ENCODE data around the gene CCDC106. TPM values are rescaled to one million over a fixed set of nuclear protein-coding genes. Genes with fewer than 3 reads are reported as not detected.

The CCDC106 gene
- total RNA-seq, 1 experiment from 2014 or later: 11.4 TPM

GRCh38 chr19:55681131-55682092 lies 33.4 kb downstream of the CCDC106 start:
- DNase-seq (ENCODE audit: low spot score): no peak

GRCh38 chr19:55683449-55684261 lies 35.6 kb downstream of the CCDC106 start:
- peak; percentile 70 for DNase-seq (ENCODE audit: low spot score)

- DNase-seq (ENCODE audit: low spot score): no peak
Measured at GRCh38 chr19:55684946-55685681, 37.1 kb downstream of the CCDC106 start.

- DNase-seq (ENCODE audit: low spot score): no peak
Measured at GRCh38 chr19:55685776-55686175, 37.8 kb downstream of the CCDC106 start.

GRCh38 chr19:55686311-55687050 lies 38.5 kb downstream of the CCDC106 start:
- no peak for DNase-seq (ENCODE audit: low spot score)

- peak; percentile 35 for DNase-seq (ENCODE audit: low spot score)
Measured at GRCh38 chr19:55687281-55688201, 39.5 kb downstream of the CCDC106 start.

GRCh38 chr19:55688422-55689218 lies 40.6 kb downstream of the CCDC106 start:
- peak; percentile 88 for DNase-seq (ENCODE audit: low spot score)

- DNase-seq (ENCODE audit: low spot score): no peak
Measured at GRCh38 chr19:55689411-55690108, 41.5 kb downstream of the CCDC106 start.

- DNase-seq (ENCODE audit: low spot score): no peak
Measured at GRCh38 chr19:55690109-55690768, 42.2 kb downstream of the CCDC106 start.

- DNase-seq (ENCODE audit: low spot score): no peak
Measured at GRCh38 chr19:55690769-55691545, 42.9 kb downstream of the CCDC106 start.

GRCh38 chr19:55691561-55692481 lies 43.8 kb downstream of the CCDC106 start:
- DNase-seq (ENCODE audit: low spot score): no peak

GRCh38 chr19:55692681-55693081 lies 44.7 kb downstream of the CCDC106 start:
- no peak for DNase-seq (ENCODE audit: low spot score)

GRCh38 chr19:55693336-55693974 lies 45.4 kb downstream of the CCDC106 start:
- no peak for DNase-seq (ENCODE audit: low spot score)

GRCh38 chr19:55694241-55694655 lies 46.2 kb downstream of the CCDC106 start:
- no peak for DNase-seq (ENCODE audit: low spot score)

Measured in HT-29 (cell line).